Cortex of kidney (tissue), 1 donor: ENCODE measurements around the gene MBP.
"Not testable (repeated sequence)": the region's sequence is repeated elsewhere in the genome, so short reads cannot be mapped to it uniquely, and the experiment has no call there.

Experiments
- DNase-seq: peaks from one replicate; lab custom pipeline; 2025; lab: John Stamatoyannopoulos, UW

MBP gene

DNA sequence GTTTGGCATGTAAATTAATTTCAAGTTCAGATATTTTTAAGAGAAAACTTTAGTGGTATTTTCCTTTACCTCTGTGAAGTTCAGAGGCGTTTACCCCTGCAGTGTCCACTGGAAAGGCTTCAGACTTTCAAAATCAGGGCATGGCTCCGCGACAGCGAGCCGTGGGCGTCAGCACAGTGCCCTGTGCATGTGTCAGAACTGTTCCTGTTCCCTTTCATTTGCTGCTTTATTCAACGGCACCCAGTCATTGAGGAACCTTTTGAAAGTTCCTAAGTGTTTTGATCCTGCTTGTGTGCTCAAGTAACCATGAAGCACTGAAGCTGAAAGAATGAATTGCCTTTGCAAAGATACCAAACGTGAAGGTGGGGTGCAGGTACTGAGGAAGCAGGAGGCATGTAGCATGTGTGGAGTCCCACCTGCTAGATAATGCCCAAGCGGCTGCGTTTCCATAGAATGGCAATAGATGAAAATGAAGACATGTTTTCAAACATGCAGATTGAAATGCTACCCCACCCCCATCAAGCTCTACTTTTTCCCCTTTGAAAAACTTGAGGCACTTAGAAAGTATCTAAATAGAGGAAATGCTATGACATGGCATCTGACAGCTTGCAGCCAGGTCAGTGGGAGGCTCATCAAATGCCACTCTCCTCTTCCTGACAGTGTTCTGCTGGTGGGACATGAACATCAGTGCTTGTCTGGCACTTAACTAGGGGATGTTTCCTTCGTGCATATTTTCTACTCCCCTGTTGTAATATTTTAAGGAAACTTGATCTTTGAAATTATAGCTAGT lies 161.6 kb downstream of the MBP start:
- no peak for DNase-seq

- DNase-seq: no peak
Observed at GRCh38 chr18:76967721-76968472, 164.7 kb downstream of the MBP start.

DNA sequence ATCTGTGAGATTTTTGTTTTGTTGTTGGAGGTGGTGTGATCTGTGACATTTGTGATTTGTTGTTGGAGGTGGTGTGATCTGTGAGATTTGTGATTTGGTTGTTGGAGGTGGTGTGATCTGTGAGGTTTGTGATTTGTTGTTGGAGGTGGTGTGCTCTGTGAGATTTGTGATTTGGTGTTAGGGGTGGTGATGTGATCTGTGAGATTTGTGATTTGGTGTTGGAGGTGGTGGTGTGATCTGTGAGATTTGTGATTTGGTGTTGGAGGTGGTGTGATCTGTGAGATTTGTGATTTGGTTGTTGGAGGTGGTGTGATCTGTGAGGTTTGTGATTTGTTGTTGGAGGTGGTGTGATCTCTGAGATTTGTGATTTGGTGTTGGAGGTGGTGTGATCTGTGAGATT lies 165.3 kb downstream of the MBP start:
- not testable (repeated sequence) for DNase-seq

DNA sequence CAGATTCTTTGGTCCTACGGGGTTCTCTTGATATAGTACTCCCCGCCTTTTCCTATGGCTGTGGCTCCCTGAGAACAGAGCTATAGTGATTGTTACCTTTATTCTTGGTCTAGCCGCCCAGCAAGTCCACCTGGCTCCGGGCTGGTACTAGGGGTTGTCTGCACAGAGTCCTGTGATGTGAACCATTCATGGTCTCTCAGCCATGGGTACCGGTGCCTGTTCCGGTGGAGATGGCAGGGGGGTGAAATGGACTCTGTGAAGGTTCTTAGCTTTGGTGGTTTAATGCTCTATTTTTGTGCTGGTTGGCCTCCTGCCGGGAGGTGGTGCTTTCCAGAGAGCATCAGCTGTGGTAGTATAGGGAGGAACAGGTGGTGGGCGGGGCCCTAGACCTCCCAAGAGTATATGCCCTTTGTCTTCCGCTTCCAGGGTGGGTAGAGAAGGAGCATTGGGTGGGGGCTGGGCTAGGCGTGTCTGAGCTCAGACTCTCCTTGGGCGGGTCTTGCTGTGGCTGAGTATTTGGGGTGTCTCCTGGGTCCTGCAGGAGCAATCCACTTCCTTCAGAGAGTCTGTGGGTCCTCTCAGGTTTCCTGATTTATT lies 166.9 kb downstream of the MBP start:
- not testable (repeated sequence) for DNase-seq

DNA sequence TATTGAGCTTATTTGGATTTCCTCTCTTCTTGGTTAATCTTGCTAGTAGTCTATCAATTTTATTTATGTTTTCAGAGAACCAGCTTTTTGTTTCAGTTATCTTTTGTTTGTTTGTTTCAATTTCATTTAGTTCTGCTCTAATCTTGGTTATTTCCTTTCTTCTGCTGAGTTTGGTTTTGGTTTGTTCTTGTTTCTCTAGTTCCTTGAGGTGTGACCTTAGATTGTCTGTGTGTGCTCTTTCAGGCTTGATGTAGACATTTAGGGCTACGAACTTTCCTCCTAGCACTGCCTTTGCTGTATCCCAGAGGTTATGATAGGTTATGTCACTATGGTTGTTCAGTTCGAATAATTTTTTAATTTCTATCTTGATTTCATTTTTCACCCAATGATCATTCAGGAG lies 168.6 kb downstream of the MBP start:
- DNase-seq: no peak

GRCh38 chr18:76962851-76963250 lies 169.7 kb downstream of the MBP start:
- DNase-seq: no peak

- no peak for DNase-seq
Observed at GRCh38 chr18:76960528-76961035, 172.0 kb downstream of the MBP start.

GRCh38 chr18:76959605-76960004 lies 173.0 kb downstream of the MBP start:
- no peak for DNase-seq

DNA sequence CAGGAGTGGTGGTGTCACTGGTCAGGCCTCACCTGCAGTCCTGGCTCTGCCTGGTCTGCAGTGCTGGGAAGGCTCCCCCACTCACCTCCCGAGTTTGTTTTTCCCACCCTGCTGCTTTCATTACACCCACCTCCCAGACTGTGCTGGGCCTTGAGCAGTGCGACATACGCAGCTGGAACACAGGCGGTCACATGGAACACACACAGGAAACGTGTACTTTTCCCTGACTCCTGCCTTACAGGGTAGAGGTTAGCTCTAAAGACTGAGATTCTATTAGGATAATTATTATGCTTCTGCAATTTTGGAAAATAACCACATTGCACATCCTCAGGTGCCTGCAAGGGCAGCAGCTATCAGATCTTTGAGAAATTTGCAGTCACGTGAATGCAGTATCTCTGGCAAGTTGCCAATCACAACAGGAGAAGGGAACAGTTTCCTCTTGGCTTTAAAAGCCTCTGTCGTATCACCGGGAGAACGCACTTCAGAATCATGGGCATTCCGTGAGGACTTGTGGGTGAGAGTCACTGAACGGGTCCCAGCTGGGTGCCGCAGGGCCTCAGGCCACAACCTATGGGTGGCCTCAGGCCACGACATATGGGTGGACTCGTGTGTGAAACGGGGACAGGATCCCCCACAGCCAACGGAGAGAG lies 173.8 kb downstream of the MBP start:
- no peak for DNase-seq

GRCh38 chr18:76957384-76958355 lies 174.9 kb downstream of the MBP start:
- DNase-seq: no peak

GRCh38 chr18:76956648-76957047 lies 175.9 kb downstream of the MBP start:
- DNase-seq: no peak

DNA sequence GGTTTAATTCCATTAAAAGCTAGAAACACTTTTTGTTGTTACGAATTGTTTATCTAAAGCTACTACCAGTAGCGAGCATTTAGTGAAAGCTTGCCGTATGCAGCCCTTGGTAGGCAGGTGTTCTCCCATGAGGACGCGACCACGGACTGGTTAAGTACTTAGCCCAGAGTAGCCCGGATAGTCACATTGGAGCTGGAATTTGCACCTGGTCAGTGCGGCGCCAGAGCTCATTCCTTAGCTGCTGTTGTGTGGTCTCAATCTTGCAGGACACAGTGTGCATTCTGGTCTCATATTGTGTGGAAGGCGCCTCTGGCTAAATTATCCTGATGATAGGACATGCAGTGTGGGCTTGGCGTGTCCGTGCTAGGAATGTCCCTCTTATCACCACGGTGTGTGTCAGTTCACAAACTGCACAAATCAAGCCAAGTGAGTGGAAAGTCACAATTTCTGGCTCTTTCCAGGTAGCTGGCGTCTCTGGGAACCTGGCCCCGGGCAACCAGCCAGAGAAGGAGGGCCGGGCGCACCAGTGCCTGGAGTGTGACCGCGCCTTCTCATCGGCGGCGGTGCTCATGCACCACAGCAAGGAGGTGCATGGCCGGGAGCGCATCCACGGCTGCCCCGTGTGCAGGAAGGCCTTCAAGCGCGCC lies 176.9 kb downstream of the MBP start:
- DNase-seq: no peak

DNA sequence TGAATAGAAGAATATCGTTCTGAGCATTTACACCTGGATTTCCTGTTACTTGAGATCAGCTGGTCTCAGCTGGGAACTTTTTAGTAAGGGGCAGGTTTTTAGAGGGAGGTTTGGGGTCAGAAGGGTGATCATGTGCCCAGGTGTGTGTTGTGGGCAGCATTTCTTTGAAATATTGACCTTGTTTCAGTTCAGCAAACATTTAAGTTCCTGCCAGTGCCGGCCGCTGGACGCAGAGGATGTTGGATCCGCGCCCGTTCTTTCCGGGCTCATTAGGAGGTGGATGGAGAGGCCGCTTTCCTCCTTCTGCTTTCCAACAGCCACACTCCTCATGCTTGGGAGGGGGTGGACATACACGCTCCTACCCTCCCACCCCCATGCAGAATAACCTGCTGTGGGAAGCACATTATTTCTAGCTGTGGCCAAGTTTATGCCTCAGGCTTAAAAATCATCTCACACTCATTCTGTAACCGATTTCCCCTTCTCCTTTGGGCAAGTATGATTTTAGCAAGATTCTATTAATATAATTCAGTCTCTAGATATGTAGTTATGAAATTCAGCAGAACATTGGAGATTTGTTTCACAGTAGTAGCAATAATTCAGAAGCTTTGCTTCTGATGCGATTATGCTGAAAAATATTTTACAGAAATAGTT lies 178.9 kb downstream of the MBP start:
- no peak for DNase-seq

DNA sequence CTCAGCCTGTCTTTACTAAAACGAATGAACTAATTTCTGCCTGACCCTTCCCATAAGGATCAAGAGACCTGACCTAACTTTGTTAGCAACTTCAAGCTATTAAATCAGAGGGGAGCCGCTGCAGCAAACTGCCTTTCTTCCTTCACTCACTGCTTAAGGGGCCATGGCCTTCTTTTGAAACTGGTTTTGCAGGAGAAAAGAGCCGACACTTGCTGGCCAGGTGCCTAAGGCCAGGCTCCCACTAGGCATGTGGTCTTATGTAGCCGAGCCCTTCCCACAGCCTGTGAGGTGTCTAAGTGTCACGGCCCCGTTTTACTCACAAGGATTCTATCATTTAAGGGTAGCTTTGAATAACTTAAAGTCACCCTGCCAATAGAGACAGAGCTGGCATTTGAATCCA lies 179.4 kb downstream of the MBP start:
- no peak for DNase-seq

GRCh38 chr18:76952747-76953146 lies 179.8 kb downstream of the MBP start:
- no peak for DNase-seq

- DNase-seq: no peak
Observed at GRCh38 chr18:76951456-76952247, 180.9 kb downstream of the MBP start.

- no peak for DNase-seq
Observed at GRCh38 chr18:76948345-76948744, 184.2 kb downstream of the MBP start.

- DNase-seq: not testable (repeated sequence)
Observed at GRCh38 chr18:76944346-76944745, 188.2 kb downstream of the MBP start.
